Fibroblast of skin of left biceps (primary cell): ENCODE measurements around the gene ABCC3.
A peak's percentile ranks its signal among the peaks of the same experiment; 100 is the strongest.
"Not testable (repeated sequence)": the region's sequence is repeated elsewhere in the genome, so short reads cannot be mapped to it uniquely, and the experiment has no call there.

Experiments
- DNase-seq, 2 experiments: peaks; one replicate each; pipeline ENCODE4 v3.0.0-alpha.2; 2013; ENCODE audit warnings: low read depth in 2 of 2

ABCC3 gene

DNA sequence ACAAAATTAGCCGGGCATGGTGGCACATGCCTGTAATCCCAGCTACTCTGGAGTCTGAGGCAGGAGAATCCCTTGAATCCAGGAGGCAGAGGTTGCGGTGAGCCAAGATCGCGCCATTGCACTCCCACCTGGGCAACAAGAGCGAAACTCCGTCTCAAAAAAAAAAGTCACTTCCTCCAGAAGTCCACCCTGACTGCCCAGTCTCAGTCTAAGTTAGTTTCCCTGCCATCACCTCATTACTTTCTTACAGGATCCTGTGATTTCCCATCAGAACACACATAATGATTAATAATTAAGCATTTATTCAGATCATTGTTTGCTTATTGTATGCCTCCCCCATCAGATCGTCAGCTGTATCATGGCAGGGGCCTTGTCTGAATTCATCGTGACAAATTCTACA lies 31.6 kb downstream of the ABCC3 start:
- DNase-seq, result no peak

DNA sequence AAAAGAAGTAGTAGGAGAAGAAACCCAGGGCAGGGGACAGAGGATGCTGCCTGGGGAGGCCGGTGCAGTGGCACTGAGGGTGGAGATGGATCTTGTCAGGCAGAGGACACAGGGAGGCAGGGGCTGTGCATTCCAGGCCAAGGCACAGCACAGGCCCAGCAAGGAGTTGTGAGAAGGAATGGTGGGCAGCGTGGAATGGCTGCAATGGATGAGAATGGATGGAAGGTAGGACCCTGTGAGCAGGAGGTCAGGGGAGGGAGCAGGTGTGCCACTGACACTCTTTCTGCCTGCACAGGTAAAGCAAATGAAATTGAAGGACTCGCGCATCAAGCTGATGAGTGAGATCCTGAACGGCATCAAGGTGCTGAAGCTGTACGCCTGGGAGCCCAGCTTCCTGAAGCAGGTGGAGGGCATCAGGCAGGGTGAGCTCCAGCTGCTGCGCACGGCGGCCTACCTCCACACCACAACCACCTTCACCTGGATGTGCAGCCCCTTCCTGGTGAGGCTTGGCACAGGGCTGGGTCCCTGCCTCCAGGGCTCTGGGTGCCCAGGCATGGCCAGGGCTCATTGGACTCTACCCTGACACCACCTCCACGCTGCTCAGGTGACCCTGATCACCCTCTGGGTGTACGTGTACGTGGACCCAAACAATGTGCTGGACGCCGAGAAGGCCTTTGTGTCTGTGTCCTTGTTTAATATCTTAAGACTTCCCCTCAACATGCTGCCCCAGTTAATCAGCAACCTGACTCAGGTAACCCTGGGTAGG lies 32.8 kb downstream of the ABCC3 start:
- no peak for DNase-seq

DNA sequence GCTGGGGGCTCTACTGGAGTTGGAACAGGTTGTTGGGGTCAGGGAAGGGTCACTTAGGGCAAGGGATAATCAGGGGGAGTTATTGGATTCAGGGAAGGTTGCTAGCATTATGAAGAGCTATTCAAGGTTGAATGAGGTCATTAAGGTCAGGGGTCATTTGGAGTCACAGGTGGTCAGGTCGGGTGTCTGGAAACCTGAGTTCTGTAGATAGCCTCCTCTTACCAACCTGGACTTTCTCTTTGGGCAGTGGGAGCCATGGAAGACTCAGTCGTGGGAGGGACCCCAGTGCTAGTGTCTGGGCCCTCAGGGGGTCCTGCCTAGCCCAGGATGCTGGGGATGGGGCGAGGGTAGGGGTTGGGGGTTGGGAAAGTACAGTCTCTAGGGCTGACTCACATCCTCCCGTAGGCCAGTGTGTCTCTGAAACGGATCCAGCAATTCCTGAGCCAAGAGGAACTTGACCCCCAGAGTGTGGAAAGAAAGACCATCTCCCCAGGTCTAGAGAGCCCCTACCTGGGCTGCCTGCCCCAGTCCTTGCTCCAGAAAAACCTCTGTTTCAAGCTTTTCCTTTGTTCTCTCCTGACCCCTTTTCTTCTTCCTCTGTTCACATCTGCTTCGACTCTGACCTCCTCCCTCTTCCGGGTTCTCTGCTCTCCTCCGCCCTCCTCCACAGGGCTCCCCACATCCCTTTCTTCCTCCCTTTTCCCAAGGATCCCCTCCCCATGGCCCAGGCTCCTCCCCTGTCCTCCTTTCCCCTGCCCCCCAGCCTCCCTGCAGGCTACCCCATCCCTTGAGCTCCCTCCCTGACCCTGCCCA lies 33.5 kb downstream of the ABCC3 start:
- no peak for DNase-seq

DNA sequence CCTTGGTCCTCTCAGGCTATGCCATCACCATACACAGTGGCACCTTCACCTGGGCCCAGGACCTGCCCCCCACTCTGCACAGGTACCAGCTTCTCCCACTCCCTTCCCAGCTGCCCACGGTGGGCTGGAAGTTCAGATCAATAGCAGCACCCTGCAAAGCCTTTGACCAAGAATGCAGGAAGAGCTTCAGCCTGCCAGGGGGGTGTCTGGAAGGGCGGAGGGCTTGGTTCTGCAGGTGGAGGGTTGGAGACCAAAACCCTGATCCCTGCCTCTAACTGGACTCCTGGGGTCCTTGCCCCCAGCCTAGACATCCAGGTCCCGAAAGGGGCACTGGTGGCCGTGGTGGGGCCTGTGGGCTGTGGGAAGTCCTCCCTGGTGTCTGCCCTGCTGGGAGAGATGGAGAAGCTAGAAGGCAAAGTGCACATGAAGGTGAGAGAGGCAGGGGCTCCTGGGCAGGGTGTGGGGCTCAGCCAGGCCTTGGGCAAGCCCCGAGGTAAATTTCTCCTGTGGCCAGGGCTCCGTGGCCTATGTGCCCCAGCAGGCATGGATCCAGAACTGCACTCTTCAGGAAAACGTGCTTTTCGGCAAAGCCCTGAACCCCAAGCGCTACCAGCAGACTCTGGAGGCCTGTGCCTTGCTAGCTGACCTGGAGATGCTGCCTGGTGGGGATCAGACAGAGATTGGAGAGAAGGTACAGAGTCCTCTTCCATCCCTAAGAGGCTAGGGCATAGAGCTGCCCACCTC lies 34.3 kb downstream of the ABCC3 start:
- no peak for DNase-seq

DNA sequence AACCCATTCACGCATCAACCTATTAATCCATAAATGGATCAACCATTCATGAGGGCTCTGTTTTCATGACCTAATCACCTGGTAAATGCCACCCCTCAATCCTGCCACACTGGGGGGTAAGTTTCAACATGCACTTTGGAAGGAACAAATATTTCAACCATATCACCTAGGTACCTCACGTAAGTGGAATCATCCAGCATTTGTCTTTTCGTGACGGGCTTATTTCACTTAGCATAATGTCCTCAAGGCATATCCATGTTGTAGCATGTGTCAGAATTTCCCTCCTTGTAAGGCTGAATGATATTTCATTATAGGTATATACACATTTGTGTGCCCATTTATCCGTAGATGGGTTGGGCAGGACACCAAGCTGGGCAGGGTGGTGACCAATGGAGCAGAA lies 37.4 kb downstream of the ABCC3 start:
- DNase-seq, result no peak

DNA sequence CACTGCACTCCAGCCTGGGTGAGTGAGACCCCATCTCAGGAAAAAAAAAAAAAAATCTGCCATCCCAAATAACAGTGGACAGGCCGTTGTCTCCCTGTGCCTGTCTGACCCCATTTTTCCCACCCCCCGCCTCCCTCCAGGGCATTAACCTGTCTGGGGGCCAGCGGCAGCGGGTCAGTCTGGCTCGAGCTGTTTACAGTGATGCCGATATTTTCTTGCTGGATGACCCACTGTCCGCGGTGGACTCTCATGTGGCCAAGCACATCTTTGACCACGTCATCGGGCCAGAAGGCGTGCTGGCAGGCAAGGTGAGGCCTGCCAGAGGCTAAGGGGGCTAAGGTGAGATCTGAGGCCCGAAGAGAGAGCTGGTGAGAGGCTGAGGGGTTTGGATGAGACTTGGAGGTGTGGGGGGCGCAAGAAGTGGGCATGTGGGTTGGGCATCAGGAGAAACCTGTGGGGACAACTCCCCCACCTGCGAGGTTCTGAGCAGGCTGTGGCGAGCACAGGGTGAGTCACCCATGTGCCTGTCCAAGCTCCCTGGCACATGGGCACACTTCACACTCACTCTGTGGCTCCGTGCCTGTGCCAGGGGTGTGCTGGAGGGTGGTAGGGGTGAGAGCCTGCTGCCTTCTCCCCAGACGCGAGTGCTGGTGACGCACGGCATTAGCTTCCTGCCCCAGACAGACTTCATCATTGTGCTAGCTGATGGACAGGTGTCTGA lies 38.3 kb downstream of the ABCC3 start:
- no peak for DNase-seq

DNA sequence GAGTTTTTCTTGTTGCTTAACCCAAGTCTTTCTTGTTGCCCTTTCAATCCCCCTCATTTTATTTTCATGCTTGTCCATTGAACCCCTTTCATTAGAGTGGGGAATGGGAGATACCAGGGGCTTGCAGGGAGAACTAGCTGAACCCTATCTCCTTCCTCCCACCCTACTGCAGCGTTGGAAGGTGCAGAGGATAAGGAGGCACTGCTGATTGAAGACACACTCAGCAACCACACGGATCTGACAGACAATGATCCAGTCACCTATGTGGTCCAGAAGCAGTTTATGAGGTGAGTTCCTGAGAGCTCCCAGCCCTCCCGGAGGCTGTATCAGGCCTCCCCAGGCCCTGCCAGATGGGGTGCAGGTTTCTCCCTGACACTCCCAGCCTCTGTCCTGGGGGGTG lies 40.5 kb downstream of the ABCC3 start:
- no peak for DNase-seq

DNA sequence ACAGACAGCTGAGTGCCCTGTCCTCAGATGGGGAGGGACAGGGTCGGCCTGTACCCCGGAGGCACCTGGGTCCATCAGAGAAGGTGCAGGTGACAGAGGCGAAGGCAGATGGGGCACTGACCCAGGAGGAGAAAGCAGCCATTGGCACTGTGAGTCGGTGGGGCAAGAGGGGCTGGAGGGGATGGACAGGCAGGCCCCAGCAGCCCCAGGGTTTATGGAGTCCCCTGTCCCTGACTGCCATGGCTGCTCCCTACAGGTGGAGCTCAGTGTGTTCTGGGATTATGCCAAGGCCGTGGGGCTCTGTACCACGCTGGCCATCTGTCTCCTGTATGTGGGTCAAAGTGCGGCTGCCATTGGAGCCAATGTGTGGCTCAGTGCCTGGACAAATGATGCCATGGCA lies 40.9 kb downstream of the ABCC3 start:
- no peak for DNase-seq

DNA sequence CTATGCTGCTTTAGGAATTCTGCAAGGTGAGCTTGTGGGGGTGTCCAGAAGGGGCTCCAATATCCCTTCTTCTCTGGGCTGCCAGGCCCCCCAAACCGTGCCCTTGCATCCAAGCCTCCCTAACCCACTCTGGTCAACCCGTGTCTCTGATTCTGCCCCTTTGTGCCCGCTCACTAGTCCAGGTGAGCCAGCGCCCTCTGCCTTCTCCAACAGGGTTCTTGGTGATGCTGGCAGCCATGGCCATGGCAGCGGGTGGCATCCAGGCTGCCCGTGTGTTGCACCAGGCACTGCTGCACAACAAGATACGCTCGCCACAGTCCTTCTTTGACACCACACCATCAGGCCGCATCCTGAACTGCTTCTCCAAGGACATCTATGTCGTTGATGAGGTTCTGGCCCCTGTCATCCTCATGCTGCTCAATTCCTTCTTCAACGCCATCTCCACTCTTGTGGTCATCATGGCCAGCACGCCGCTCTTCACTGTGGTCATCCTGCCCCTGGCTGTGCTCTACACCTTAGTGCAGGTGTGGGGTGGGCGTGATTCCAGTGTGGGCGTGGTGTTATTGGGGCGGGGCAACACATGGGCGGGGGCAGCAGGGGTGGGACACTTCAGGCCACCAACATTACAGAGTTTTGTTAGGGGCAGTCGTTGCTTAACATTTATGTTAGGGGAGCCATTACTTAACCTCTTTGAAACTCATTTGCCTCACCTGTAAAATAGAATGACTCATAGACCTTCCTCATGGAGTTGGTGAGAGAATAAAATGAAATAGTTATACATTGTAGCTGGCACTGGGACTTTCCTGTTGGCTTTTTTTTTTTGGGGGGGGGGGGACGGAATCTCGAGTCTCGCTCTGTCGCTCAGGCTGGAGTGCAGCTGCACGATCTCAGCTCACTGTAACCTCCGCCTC lies 41.6 kb downstream of the ABCC3 start:
- no peak for DNase-seq

DNA sequence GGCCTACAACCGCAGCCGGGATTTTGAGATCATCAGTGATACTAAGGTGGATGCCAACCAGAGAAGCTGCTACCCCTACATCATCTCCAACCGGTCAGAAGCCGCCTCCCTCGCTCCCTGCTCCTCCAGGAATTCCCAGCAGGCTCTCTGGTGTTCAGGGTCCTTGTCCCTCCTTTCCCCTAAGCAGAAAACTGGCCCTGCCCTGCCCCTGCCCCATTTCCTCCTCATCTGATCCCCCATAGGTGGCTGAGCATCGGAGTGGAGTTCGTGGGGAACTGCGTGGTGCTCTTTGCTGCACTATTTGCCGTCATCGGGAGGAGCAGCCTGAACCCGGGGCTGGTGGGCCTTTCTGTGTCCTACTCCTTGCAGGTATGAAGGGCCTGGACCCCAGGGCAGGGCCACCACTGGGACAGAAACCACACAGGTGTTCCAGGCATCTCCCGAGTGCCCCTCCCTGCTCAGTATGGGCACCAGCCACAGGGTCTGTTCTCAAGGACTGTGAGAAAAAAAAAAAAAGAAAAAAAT lies 43.2 kb downstream of the ABCC3 start:
- DNase-seq, result no peak

DNA sequence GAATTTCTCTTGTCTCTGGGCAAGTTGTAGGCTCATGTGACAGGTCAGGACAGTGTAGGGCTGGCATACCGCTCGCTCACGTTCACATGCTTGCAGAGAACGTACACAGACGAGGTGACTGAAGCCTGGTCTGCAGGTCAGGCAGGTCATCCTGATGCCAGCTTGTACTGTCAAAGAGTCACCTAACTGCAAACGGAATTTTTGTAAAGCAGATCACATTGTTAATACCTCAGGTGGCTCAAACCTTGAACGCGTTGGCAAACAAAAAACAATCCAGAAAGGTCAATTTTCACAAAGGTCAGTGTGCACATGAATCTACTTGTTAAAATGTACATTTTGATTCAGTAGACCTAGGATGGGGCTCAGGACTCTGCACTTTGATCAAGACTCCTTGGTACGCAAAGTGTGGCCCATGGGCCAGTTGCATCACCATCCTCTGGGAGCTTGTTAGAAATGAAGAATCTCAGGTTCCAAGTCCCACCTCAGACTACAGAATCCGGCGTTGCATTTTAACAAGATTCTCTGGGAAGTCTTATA lies 44.4 kb downstream of the ABCC3 start:
- DNase-seq, result no peak

DNA sequence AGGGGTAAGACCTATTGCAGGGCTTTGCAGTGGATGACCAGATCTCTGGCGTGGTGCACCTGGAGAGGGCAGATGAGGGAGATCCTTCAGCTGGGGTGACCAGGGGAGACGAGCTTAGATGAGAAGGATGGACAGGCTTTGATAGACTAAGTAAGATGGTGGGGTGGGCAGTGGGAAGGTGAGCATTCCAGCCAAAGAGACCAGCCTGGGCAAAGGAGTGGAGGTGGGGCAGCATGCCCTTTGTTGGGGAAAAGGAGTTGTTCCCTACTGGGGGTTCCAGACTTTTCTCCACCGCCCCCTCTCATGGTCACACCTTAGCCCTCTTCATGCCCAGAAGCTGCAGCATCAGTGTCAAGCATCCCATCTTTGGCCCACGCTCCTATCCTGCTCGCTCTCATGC lies 45.4 kb downstream of the ABCC3 start:
- no peak for DNase-seq

DNA sequence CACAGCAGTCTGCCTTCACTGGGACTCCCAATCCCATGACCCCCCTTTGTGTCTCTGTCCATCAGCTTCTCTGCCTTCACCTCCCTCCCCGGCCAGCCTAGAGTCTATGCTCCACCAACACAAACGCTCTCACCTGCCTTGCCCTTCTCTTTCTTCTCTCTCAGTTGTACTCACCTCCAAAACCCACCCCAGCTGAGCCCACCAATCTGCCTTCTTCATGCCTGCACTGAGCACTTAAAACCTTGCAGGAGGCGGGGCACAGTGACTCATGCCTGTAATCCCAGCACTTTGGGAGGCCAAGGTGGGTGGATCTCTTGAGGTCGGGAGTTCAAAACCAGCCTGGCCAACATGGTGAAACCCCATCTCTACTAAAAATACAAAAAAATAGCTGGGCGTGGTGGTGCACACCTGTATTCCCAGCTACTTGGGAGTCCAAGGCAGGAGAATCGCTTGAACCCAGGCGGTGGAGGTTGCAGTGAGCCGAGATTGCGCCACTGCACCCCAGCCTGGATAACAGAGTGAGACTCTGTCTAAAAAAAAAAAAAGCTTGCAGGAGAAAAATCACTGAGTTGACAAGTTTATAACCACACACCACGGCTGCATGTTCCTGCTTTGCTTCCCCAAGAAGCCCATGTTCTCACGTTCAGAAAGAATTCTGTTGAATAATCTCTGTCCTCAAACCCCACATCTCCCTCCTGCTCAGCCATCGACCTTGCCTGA lies 46.0 kb downstream of the ABCC3 start:
- DNase-seq, result not testable (repeated sequence)

DNA sequence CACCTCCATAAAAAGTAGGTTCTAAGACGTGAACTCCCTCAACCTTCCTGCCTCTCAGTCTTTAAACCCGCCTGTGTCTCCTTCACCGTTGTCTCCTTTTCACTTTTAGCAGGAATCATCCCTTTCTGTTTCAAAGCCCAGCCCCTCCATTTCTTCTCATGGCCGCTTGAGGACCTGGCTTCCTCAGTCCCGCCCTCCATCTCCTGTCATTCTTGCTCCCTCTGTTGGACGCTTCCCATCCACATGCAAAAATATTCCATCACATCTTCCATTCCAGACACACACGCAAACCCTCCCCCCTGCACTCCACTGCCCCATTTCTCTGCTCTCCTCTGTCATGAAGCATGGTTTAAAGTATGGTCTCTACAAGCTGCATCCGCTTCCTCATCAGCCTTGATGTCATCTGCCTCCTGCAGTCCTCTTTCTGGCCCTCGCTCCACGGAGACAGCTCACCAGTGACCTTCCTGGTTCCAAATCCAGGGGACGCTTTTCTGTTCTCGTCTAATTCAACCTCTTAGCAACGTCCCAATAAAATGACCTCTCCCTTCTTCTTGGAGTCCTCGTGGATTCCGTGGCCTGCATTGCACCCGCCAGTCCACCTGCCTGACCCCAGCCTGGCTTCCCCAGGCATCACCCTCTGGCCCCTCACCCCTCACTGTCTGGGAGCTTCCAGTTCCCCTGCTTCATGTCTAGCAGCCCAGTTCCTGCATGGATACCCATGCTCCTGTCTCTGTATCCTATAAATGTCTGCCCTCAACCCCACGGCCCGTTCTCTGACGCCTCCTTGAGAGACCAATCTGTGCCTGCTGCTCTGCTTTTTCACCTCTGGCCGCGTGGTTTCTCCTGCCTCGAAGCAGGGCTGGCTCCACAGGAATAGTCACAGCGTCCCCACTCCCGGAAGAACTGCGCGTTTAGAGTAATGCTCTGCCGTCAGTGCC lies 46.9 kb downstream of the ABCC3 start:
- peak; percentile 54 to 66 for DNase-seq

DNA sequence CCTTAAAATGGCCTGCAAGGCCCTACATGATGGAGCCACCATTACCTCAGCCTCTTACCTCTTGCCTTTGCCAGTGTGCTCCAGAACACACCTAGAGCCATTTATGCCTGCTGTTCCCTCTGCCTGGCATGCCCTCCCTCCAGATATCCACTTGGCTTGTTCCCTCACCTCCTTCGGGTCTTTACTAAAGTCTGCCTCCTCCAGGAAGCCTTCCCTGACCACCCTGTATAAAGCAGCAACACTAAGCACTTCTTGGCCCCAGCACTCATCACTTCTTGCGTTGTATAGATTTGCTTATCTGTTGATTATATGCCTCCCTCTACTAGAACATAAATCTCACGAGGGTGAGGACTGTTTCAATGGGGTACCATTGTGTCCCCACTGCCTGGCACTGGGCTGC lies 47.8 kb downstream of the ABCC3 start:
- no peak for DNase-seq

DNA sequence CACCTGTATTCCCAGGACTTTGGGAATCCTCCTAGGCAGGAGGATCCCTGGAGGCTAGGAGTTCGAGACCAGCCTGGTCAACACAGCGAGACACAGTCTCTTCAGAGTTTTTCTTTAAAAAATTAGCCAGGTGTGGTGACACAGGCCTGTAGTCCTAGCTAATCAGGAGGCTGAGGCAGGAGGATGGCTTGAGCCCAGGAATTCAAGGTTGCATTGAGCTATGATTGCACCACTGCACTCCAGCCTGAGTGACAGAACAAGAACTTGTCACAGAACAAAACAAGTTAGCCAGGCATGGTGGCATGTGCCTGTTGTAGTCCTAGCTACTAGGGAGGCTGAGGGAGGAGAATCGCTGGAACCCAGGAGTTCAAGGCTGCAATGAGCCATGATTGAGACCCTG lies 48.3 kb downstream of the ABCC3 start:
- DNase-seq, result no peak

DNA sequence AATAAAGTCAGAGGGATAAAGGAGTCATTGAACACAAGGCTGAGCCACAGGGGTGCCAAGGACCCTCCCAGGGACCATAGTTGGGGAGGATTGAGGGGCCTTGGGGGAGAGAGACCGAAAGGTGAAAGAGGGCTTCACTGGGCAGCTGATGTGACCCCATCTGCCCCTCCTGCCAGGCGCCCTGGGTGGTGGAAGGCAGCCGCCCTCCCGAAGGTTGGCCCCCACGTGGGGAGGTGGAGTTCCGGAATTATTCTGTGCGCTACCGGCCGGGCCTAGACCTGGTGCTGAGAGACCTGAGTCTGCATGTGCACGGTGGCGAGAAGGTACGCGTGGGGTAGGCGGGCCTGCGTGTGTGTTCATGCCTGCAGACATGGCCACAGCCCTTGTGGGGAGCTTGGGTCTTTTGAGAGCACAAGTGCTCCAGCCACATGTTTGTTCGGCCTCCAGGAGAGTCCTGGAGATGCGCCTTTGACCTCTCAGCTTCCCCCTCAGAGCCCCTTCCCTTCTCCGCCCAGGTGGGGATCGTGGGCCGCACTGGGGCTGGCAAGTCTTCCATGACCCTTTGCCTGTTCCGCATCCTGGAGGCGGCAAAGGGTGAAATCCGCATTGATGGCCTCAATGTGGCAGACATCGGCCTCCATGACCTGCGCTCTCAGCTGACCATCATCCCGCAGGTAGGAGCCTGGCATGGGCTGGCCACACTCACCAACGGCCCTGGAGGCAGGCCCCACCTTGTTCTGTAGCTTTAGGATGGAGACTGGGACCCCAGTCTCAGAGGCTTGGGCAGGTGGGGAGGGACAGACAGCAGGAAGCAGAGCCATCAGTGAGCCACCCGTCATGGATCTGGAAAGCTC lies 49.0 kb downstream of the ABCC3 start:
- DNase-seq, result no peak

DNA sequence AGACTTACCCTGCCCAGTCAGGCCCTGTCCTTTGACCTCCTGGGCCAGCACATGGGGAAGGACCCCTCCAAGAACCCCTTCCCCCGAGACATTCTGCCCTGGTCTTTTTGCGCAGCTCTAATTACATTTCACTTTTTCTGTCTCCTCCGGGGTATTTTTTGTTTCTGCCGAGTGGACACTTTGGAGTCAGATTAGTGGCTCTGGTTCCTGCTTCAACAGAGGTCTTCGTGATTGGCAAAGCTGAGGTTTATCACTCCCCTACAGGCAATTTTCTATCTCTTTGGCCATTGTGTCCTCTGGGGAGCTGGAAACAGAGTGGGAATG lies 49.6 kb downstream of the ABCC3 start:
- DNase-seq, result no peak
